ENCODE measurements around the gene PREB.

DNA sequence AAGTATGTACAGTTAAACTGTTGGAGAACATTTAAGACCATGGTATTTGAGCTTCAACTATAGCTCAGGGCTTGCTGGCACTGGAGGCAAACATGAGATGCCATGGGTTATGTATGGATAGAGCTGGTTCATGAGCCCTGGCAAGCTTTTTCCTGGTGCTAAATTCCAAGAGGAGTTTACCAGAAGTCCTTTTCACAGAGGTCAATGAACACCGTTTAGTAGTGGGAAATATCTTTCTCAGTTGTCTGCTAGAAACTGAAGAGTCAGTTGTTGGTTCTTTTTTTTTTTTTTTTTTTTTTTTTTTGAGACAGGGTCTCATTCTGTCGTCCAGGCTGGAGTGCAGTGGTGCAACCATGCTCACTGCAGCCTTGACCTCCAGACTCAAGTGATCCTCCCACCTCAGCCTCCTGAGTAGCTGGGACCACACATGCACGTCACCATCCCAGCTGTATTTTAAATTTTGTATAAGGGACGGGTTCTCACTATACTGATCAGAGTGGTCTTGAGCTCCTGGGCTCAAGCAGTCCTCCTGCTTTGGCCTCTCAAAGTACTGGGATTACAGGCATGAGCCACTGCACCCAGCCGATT, 46.5 kb downstream of the PREB start:
- TF ChIP-seq, protein P1, sequence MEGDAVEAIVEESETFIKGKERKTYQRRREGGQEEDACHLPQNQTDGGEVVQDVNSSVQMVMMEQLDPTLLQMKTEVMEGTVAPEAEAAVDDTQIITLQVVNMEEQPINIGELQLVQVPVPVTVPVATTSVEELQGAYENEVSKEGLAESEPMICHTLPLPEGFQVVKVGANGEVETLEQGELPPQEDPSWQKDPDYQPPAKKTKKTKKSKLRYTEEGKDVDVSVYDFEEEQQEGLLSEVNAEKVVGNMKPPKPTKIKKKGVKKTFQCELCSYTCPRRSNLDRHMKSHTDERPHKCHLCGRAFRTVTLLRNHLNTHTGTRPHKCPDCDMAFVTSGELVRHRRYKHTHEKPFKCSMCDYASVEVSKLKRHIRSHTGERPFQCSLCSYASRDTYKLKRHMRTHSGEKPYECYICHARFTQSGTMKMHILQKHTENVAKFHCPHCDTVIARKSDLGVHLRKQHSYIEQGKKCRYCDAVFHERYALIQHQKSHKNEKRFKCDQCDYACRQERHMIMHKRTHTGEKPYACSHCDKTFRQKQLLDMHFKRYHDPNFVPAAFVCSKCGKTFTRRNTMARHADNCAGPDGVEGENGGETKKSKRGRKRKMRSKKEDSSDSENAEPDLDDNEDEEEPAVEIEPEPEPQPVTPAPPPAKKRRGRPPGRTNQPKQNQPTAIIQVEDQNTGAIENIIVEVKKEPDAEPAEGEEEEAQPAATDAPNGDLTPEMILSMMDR (IDR thresholded peaks at IDR 0.05; ENCODE audit: poor library complexity): no peak
- TF ChIP-seq EZH2 (IDR thresholded peaks at IDR 0.05; ENCODE audit: borderline replicate concordance): no peak

Data from hepatocyte (in vitro differentiated cells).